Adrenal gland (tissue), 12 donors: ENCODE results near the gene TMEM107. TPM values are rescaled to one million over a fixed set of nuclear protein-coding genes. Genes with fewer than 3 reads are reported as not detected.

Source experiments
- DNase-seq, 7 donors: peaks; one replicate each; pipeline ENCODE4 v3.0.0-alpha.2; 2019 to 2020
- H3K27ac ChIP-seq, 5 donors: fragments of 200-600 bp; sonication (generic) in 4 of 5; 1 replicate in 3 of 5; 2 replicates in 2 of 5; pipeline versions ENCODE4 v1.5.1 to v1.8.0; 2016 to 2020; ENCODE audit warnings: mild to moderate bottlenecking in 1 of 5
- H3K27me3 ChIP-seq: fragments of 200-600 bp; 2 replicates; pipeline ENCODE4 v1.8.0; 2021
- H3K36me3 ChIP-seq, 2 donors: fragments of 200-600 bp; replicated peaks in 1 of 2; 1 replicate in 1 of 2; 2 replicates in 1 of 2; pipeline versions ENCODE4 v1.5.1 to v1.8.0; 2018 to 2022
- H3K4me1 ChIP-seq, 2 donors: fragments of 200-600 bp; replicated peaks in 1 of 2; 1 replicate in 1 of 2; 2 replicates in 1 of 2; pipeline versions ENCODE4 v1.5.1 to v1.8.0; 2018 to 2021
- H3K4me3 ChIP-seq, 4 donors: fragments of 200-600 bp; sonication (generic) in 3 of 4; one replicate each; pipeline ENCODE4 v1.5.1; 2016 to 2018
- H3K9me3 ChIP-seq, 3 donors: fragments of 200-600 bp; sonication (generic) in 1 of 3; replicated peaks in 1 of 3; 1 replicate in 2 of 3; 2 replicates in 1 of 3; pipeline versions ENCODE4 v1.5.1 to v1.8.0; 2016 to 2021
- POLR2A ChIP-seq, 2 donors: fragments of 450-650 bp; IDR thresholded peaks; one replicate each; pipeline ENCODE4 v1.6.1; 2017; ENCODE audit warnings: antibody characterized with exemption in 2 of 2, mild to moderate bottlenecking in 2 of 2, moderate library complexity in 1 of 2
- WGBS, 4 donors: extraction: QIAGEN DNeasy Blood & Tissue Kit in 2 of 4; methylation state at CpG; one replicate each; pipeline versions ENCODE4 v1.1.5 to v1.1.7; 2013 to 2017; 5-methylcytosine and 5-hydroxymethylcytosine counted together
- intact Hi-C, 2 donors: fragments of 100-400 bp; cut with DNase I; formaldehyde crosslinking; loops; one replicate each; pipeline versions ENCODE4 v1.14.1 to v1.15.0; 2022 to 2023
- microRNA counts, 2 donors: library from miRNA; unstranded; fragments of <30 nt; microRNA quantifications; one replicate each; lab custom pipeline; 2016
- microRNA-seq, 3 donors: library from miRNA; unstranded; fragments of <30 nt; microRNA quantifications; one replicate each; pipeline ENCODE4, GENCODE V29; 2017 to 2020
- polyA plus RNA-seq, 3 donors: library from polyadenylated mRNA; stranded (reverse); fragments of 200-250 nt in 2 of 3; fragments of 350-450 nt in 1 of 3; fragmentation: Illumina TruSeq in 1 of 3; extraction: RNeasy Lipid Tissue Mini Kit (QIAGEN cat#74804) in 1 of 3; gene quantifications; one replicate each; pipeline ENCODE4 v1.2.3, GENCODE V29; 2013 to 2014
- total RNA-seq, 9 donors: library from RNA; depleted of rRNA in 4 of 9; stranded (reverse); fragments of >200 nt in 4 of 9; fragments of 120-200 nt in 1 of 9; fragmentation: NEBNext Ultra II Directional in 1 of 9; extraction: Animal tissue kit (Norgen Biotek cat#: 25700) in 1 of 9; gene quantifications; one replicate each; pipeline versions ENCODE4 v1.1.0 to v1.2.4, GENCODE V29; 2013 to 2023
- TF ChIP-seq, protein P1 (sequence below), 6 experiments: fragments of 450-650 bp in 4 of 6; fragments of 200-600 bp in 2 of 6; sonication (generic) in 1 of 6; IDR thresholded peaks; 1 replicate in 5 of 6; 2 replicates in 1 of 6; pipeline versions ENCODE4 v1.5.1 to v1.8.0; 2016 to 2021; ENCODE audit warnings: antibody characterized with exemption in 6 of 6, mild to moderate bottlenecking in 2 of 6, moderate library complexity in 1 of 6
- donor health status: healthy with polysubstance abuse.
- donor health status: Bipolar disorder and iron deficiency.
- donor health status: DM: yes; HTN: yes; CAD: no.
- donor health status: DM: no; HTN: no; CAD: no.
- donor health status: DM: no; HTN: no; CAD: no.
- donor health status: DM: yes; HTN: yes; CAD: no.

Gene TMEM107
- total and polyA plus RNA-seq, 12 donors, result 6.2 to 33.6 (median 18.4) TPM

GRCh38 chr17:8123695-8124349 lies 52.4 kb downstream of the TMEM107 start, which contains the start of gene HES7:
TSS of gene HES7 (minus strand) at chr17:8124106. CDS start at chr17:8124084, 22 bp downstream.
- WGBS, 4 donors, result 1 to 3% (median 2%) methylated on average over 28 to 29 of the region's 29 CpGs
- DNase-seq, result peak in 1 of 7 donors; percentile 39
- peaks cover 6% of the 10 kb centered on the region for H3K27me3 ChIP-seq
- H3K4me1 ChIP-seq, result peaks cover 44 to 71% of the 10 kb centered on the region in 2 donors
- H3K27ac ChIP-seq, result no peak within 1 kb of the TSS
- H3K36me3 ChIP-seq, result no peaks in the 10 kb centered on the region
- TF ChIP-seq, protein P1, sequence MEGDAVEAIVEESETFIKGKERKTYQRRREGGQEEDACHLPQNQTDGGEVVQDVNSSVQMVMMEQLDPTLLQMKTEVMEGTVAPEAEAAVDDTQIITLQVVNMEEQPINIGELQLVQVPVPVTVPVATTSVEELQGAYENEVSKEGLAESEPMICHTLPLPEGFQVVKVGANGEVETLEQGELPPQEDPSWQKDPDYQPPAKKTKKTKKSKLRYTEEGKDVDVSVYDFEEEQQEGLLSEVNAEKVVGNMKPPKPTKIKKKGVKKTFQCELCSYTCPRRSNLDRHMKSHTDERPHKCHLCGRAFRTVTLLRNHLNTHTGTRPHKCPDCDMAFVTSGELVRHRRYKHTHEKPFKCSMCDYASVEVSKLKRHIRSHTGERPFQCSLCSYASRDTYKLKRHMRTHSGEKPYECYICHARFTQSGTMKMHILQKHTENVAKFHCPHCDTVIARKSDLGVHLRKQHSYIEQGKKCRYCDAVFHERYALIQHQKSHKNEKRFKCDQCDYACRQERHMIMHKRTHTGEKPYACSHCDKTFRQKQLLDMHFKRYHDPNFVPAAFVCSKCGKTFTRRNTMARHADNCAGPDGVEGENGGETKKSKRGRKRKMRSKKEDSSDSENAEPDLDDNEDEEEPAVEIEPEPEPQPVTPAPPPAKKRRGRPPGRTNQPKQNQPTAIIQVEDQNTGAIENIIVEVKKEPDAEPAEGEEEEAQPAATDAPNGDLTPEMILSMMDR (IDR thresholded peaks at IDR 0.05), result no peak
- no peak for TF ChIP-seq POLR2A (IDR thresholded peaks at IDR 0.05)
- intact Hi-C loops, result loop anchor here in 1 of 2 donors (10.0 kb wide), 1 partner anchor 61 kb away; no protein-coding TSS in a partner anchor
- H3K9me3 ChIP-seq, result no peaks in the 10 kb centered on the region
- peak within 1 kb of the TSS in 1 of 4 donors; percentile 52 for H3K4me3 ChIP-seq

DNA sequence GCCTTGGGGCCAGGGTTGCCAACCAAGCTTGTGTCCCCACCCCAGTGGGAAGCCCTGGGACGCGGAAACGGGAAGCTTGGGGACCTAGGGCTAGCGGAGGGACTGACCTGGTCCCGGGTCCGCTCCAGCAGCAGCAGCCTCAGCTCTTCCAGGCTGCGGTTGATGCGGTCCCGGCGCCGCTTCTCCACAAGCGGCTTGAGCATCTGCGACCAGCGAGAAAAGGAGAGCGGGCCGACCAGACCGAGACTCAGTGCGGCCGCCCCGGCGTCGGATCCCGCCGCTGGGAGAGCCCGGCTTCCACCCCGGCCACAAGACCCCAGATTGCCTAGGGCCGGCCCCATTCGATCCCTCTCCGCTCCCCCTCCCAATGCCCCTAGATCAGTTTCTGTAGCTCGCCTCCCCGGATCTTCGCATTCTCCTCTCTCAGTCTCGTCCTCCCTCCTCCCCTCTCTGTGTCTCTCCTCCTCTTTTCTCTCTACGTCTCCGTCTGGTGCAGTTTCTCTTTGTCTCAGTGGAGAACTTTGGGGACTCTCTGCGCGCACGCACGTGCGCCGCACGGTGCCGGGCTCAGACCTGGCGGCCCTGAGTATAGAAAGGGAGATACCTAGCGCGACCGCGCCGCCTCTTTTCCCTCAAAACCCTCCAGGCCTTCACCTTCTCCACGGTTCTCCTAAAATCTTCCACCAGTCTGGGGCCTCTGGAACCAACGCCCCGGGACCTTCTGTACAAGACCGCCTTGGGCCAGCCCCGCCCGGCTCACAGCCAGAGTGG lies 53.1 kb downstream of the TMEM107 start:
- Histone ChIP-seq H3K27me3 (peaks cover 6% of the 10 kb centered on the region), H3K36me3 (no peaks in the 10 kb centered on the region), H3K4me3 (peak overlapping the region in 1 of 4 donors; percentile 52), H3K27ac (no peak overlapping the region), H3K4me1 (peaks cover 50 to 77% of the 10 kb centered on the region in 2 donors), H3K9me3 (no peaks in the 10 kb centered on the region)
- intact Hi-C loops, result loop anchor here in 1 of 2 donors (10.0 kb wide), 1 partner anchor 62 kb away; no protein-coding TSS in a partner anchor
- DNase-seq, result peak in 1 of 7 donors; percentile 37
- TF ChIP-seq, protein P1 (IDR thresholded peaks at IDR 0.05), result no peak
- TF ChIP-seq POLR2A (IDR thresholded peaks at IDR 0.05), result no peak
- WGBS, 4 donors, result 0 to 1% (median 1%) methylated on average over 47 to 55 of the region's 55 CpGs

MicroRNA genes within 50 kb of the gene (microRNA counts, 767-probe panel; counts per million panel counts)
- microRNA hsa-miR-4521 (lab: Ali Mortazavi, UCI), result 0 counts per million in 2 donors

Small RNA genes within 50 kb of the gene (microRNA-seq; reads per million reads assigned to microRNA genes)
- gene MIR4521, result 2.7 to 40.2 (median 2.8) reads per million in 3 donors
- gene MIR6883, result 0 to 2.0 (median 0.45) reads per million in 3 donors

Other genes with a start within 250 kb of the TMEM107 start
- gene KCNAB3, start 246.5 kb downstream of the TMEM107 start, total RNA-seq, result 1 to 10 TPM in 2 of 9 donors, under 1 TPM in 5, not detected in 2; 0.12 to 1.9 (median 0.41) TPM
- 1 to 10 TPM in 2 of 3 donors, under 1 TPM in 1; 0.27 to 4.2 (median 3.4) TPM for gene KCNAB3, start 246.5 kb downstream of the TMEM107 start, polyA plus RNA-seq
- 100 to 1,000 TPM in 4 of 9 donors, 10 to 100 TPM in 5; 32.2 to 161 (median 86.0) TPM for gene TRAPPC1, start 244.4 kb downstream of the TMEM107 start, total RNA-seq
- gene TRAPPC1, start 244.4 kb downstream of the TMEM107 start, polyA plus RNA-seq, result 100 to 1,000 TPM; 131 to 220 (median 166) TPM
- 10 to 100 TPM; 11.8 to 27.1 (median 18.4) TPM for gene CNTROB, start 244.2 kb downstream of the TMEM107 start, total RNA-seq
- 10 to 100 TPM; 14.8 to 85.2 (median 48.1) TPM for gene CNTROB, start 244.2 kb downstream of the TMEM107 start, polyA plus RNA-seq
- gene GUCY2D, start 173.8 kb downstream of the TMEM107 start, total RNA-seq, result not detected
- not detected for gene GUCY2D, start 173.8 kb downstream of the TMEM107 start, polyA plus RNA-seq
- 1 to 10 TPM in 8 of 9 donors, not detected in 1; 2.0 to 9.8 (median 4.6) TPM for gene ALOX15B, start 137.3 kb downstream of the TMEM107 start, total RNA-seq
- gene ALOX15B, start 137.3 kb downstream of the TMEM107 start, polyA plus RNA-seq, result 1 to 10 TPM; 1.1 to 5.8 (median 2.0) TPM
- not detected for gene ALOX12B, start 88.7 kb downstream of the TMEM107 start, total RNA-seq
- gene ALOX12B, start 88.7 kb downstream of the TMEM107 start, polyA plus RNA-seq, result not detected
- not detected for gene ALOXE3, start 57.9 kb downstream of the TMEM107 start, total RNA-seq
- gene ALOXE3, start 57.9 kb downstream of the TMEM107 start, polyA plus RNA-seq, result not detected
- gene HES7, start 52.3 kb downstream of the TMEM107 start, total RNA-seq, result under 1 TPM in 3 of 9 donors, not detected in 6; 0.06 to 0.34 (median 0.29) TPM
- 1 to 10 TPM in 1 of 3 donors, under 1 TPM in 1, not detected in 1; 0.32 to 1.0 TPM for gene HES7, start 52.3 kb downstream of the TMEM107 start, polyA plus RNA-seq
- gene PER1, start 24.0 kb downstream of the TMEM107 start, total RNA-seq, result 100 to 1,000 TPM in 5 of 9 donors, 10 to 100 TPM in 3, 1 to 10 TPM in 1; 9.9 to 295 (median 108) TPM
- gene PER1, start 24.0 kb downstream of the TMEM107 start, polyA plus RNA-seq, result 100 to 1,000 TPM in 2 of 3 donors, 10 to 100 TPM in 1; 12.4 to 360 (median 161) TPM
- gene VAMP2, start 13.4 kb downstream of the TMEM107 start, total RNA-seq, result 100 to 1,000 TPM in 2 of 9 donors, 10 to 100 TPM in 7; 18.8 to 139 (median 39.1) TPM
- 100 to 1,000 TPM in 1 of 3 donors, 10 to 100 TPM in 2; 65.8 to 206 (median 81.2) TPM for gene VAMP2, start 13.4 kb downstream of the TMEM107 start, polyA plus RNA-seq
- gene BORCS6, start 13.8 kb upstream of the TMEM107 start, total RNA-seq, result 10 to 100 TPM; 10.5 to 29.7 (median 14.7) TPM
- gene BORCS6, start 13.8 kb upstream of the TMEM107 start, polyA plus RNA-seq, result 1 to 10 TPM; 3.3 to 5.3 (median 5.0) TPM
- gene AURKB, start 34.2 kb upstream of the TMEM107 start, total RNA-seq, result 10 to 100 TPM in 1 of 9 donors, 1 to 10 TPM in 8; 1.6 to 14.3 (median 2.2) TPM
- gene AURKB, start 34.2 kb upstream of the TMEM107 start, polyA plus RNA-seq, result 1 to 10 TPM; 2.0 to 2.2 (median 2.2) TPM
- gene CTC1, start 71.7 kb upstream of the TMEM107 start, total RNA-seq, result 10 to 100 TPM in 8 of 9 donors, 1 to 10 TPM in 1; 4.1 to 46.2 (median 21.9) TPM
- gene CTC1, start 71.7 kb upstream of the TMEM107 start, polyA plus RNA-seq, result 10 to 100 TPM; 17.6 to 48.6 (median 18.7) TPM
- 10 to 100 TPM in 8 of 9 donors, 1 to 10 TPM in 1; 9.7 to 53.6 (median 23.8) TPM for gene PFAS, start 72.9 kb upstream of the TMEM107 start, total RNA-seq
- 10 to 100 TPM; 15.6 to 28.6 (median 18.0) TPM for gene PFAS, start 72.9 kb upstream of the TMEM107 start, polyA plus RNA-seq
- gene RANGRF, start 112.3 kb upstream of the TMEM107 start, total RNA-seq, result 10 to 100 TPM; 18.8 to 30.2 (median 25.1) TPM
- gene RANGRF, start 112.3 kb upstream of the TMEM107 start, polyA plus RNA-seq, result 10 to 100 TPM; 24.5 to 46.9 (median 41.4) TPM
- 10 to 100 TPM in 1 of 9 donors, 1 to 10 TPM in 8; 1.6 to 12.6 (median 3.4) TPM for gene SLC25A35, start 119.0 kb upstream of the TMEM107 start, total RNA-seq
- 10 to 100 TPM in 2 of 3 donors, 1 to 10 TPM in 1; 7.4 to 22.8 (median 12.2) TPM for gene SLC25A35, start 119.0 kb upstream of the TMEM107 start, polyA plus RNA-seq
- gene ARHGEF15, start 133.9 kb upstream of the TMEM107 start, total RNA-seq, result 10 to 100 TPM in 4 of 9 donors, 1 to 10 TPM in 5; 1.8 to 14.4 (median 8.5) TPM
- 10 to 100 TPM in 2 of 3 donors, 1 to 10 TPM in 1; 4.8 to 68.0 (median 15.9) TPM for gene ARHGEF15, start 133.9 kb upstream of the TMEM107 start, polyA plus RNA-seq
- not detected for gene ODF4, start 163.5 kb upstream of the TMEM107 start, total RNA-seq
- gene ODF4, start 163.5 kb upstream of the TMEM107 start, polyA plus RNA-seq, result not detected
- 1,000 to 10,000 TPM; 1,250 to 3,973 (median 2,001) TPM for gene RPL26, start 206.8 kb upstream of the TMEM107 start, total RNA-seq
- gene RPL26, start 206.8 kb upstream of the TMEM107 start, polyA plus RNA-seq, result 1,000 to 10,000 TPM; 1,826 to 2,993 (median 1,941) TPM
- not detected for gene RNF222, start 221.4 kb upstream of the TMEM107 start, total RNA-seq
- not detected for gene RNF222, start 221.4 kb upstream of the TMEM107 start, polyA plus RNA-seq